H54 (cell line): ENCODE measurements around the gene MYO3B.

Experiments used
- DNase-seq: peaks from one replicate; pipeline ENCODE4 v3.0.0; 2011; ENCODE audit warnings: low spot score, mixed read lengths; ENCODE audit not compliant: insufficient read length
- FAIRE-seq: peaks from 3 replicates; lab custom pipeline; 2011; peaks lifted over from hg19 to GRCh38; lab: Jason Lieb, UNC
- POLR2A ChIP-seq: IDR thresholded peaks from 2 replicates; pipeline ENCODE4 v1.6.1; 2011; ENCODE audit warnings: low read depth, mild to moderate bottlenecking, low read length

The MYO3B gene

DNA sequence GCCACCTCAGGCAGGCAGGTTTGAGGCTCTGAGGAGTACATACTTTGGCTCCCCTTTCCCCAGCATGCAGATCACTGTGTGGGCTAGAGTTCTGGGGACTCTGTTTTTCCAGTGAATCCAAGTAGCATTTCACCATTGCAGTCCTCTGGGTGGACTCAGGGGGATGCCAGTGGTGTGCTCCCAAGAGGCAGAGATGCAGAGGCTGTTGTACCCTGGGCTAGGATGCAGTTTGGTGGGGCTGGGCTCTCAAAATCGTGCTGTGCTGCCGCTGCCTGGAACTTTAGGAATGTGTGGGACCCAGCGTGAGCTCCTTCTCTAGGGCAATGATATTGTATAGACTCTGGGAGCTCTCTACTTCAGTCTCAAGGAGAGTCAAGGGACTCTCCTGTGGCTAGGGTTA is 104.9 kb downstream of the MYO3B start:
- no peak for DNase-seq
- FAIRE-seq: no peak

DNA sequence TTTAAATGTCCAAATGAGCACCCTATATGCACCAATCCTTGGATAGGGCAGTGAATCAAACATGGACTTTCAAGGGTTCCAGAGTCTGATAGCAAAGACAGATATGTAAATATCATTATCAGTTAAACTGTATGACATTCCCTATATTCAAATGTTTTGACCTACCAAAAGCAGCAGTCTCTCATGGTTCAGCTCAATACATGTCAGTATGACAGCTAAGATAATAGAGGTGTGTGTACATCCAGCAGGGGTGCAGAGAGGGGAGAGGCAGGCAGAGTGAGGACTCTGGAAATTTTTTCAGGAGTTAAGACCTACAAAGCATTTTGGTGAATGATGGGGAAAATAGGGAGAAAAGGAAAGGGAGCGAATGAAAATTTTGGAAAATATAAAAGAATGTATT is 106.3 kb downstream of the MYO3B start:
- DNase-seq (no peak), FAIRE-seq (no peak)
- TF ChIP-seq POLR2A: no peak

More for the DNA sequence above, 104.9 kb downstream of the MYO3B start:
- TF ChIP-seq POLR2A: no peak

DNA sequence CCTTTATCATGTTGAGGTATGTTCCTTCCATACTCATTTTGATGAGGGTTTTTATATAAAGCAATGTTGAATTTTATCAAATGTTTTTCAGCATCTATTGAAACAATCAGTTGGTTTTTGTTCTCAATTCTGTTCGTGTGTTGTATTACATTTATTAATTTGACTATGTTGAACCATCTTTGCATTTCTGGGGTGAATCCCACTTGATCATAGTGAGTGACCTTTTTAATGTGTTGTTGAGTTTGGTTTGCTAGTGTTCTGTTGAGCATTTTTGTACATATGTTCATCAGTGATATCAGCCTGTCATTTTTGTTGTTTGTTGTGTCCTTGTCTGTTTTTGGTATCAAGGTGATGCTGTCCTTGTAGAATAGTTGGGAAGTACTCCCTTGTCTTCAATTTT is 110.9 kb downstream of the MYO3B start:
- TF ChIP-seq POLR2A: no peak
- FAIRE-seq (no peak), DNase-seq (no peak)

DNA sequence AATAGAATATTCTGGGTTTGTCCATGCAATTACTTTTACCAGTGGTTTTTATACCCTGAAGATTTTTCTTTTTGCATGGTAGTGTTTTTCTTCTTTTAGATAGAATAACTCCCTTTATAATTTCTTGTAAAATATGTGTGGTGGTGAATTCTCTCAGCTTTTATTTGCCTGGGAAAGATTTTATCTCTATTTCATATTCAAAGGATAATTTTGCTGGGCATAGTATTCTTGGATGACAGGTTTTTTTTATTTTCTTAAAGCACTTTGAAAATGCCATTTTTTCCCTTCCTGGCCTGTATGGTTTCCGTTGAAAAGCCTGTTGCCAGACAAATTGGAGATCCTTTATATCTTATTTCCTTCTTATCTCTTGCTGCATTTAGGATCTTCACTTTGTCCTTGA is 113.5 kb downstream of the MYO3B start:
- TF ChIP-seq POLR2A: no peak
- FAIRE-seq (no peak), DNase-seq (no peak)

DNA sequence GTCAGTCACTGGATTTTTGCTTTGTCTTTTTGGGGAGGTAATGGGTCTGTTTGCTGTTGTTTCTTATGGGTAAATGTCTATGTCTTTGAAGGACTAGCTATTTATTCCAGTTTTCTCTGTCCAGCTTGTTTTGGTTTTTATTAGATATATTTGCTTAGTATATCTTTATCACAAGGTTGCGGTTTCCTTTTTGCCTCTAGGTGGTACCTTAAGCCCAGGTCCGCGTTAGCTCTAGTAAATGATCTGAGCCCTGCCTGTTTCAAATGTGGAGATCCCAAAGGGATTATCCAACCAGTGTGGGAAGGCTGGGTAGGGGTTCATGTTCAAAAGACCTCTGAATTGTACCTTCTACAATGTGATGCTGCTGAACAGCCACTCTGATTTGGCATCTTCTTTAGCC is 114.5 kb downstream of the MYO3B start:
- DNase-seq (no peak), FAIRE-seq (no peak)
- TF ChIP-seq POLR2A: no peak

DNA sequence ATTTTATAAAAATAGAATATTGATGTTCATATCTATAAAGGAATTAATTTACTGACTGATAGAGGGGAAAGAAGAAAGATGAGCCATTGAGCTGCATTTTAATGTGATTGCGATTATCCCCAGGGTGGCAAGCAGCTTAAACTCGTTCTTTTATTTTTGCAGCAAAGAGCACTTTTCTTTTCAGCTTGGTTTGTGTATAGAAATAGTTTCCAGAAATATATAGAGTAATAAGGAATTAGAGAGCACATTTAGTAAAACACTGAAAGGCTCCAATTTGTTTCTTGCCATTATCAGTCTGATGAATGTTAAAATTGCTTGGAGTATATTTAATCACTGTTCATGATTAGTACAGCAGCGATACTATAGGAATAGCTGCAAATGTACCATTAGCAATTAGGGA is 119.5 kb downstream of the MYO3B start:
- no peak for FAIRE-seq

GRCh38 chr2:170298115-170298514 is 120.2 kb downstream of the MYO3B start:
- no peak for TF ChIP-seq POLR2A
- FAIRE-seq (no peak), DNase-seq (no peak)

More for the DNA sequence above, 119.5 kb downstream of the MYO3B start:
- no peak for DNase-seq
- no peak for TF ChIP-seq POLR2A

DNA sequence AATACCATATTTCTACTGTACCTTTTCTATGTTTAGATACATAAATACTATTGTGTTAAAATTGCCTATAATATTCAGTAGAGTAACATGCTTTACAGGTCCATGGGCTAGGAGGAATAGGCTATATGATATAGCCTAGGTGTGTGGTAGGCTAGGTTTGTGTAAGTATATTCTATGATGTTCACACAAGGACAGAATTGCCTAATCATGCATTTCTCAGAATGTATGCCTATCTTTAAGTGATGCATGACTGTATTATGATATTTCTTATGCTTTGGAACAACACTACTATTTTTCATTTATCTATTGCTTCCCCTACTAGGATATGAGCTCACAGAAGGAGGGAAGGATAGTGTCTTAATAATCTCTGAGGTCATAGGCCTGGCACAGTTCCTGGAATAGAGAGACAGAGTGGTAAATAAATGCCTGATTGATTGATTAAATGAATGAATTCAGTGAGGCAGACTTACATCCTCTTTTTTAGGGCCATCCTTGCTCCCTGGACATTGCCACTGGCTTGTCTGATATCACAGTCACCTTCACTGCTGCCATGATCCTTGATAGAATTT is 121.0 kb downstream of the MYO3B start:
- DNase-seq (no peak), FAIRE-seq (no peak)
- no peak for TF ChIP-seq POLR2A

- TF ChIP-seq POLR2A: no peak
- FAIRE-seq: no peak
- no peak for DNase-seq
Measured at GRCh38 chr2:170300993-170301392, 123.0 kb downstream of the MYO3B start.

- no peak for TF ChIP-seq POLR2A
- FAIRE-seq: no peak
Measured at GRCh38 chr2:170301626-170302025, 123.7 kb downstream of the MYO3B start.

GRCh38 chr2:170305711-170306110 is 127.8 kb downstream of the MYO3B start:
- FAIRE-seq: no peak
- no peak for DNase-seq
- TF ChIP-seq POLR2A: no peak

More at GRCh38 chr2:170301626-170302025, 123.7 kb downstream of the MYO3B start:
- no peak for DNase-seq

DNA sequence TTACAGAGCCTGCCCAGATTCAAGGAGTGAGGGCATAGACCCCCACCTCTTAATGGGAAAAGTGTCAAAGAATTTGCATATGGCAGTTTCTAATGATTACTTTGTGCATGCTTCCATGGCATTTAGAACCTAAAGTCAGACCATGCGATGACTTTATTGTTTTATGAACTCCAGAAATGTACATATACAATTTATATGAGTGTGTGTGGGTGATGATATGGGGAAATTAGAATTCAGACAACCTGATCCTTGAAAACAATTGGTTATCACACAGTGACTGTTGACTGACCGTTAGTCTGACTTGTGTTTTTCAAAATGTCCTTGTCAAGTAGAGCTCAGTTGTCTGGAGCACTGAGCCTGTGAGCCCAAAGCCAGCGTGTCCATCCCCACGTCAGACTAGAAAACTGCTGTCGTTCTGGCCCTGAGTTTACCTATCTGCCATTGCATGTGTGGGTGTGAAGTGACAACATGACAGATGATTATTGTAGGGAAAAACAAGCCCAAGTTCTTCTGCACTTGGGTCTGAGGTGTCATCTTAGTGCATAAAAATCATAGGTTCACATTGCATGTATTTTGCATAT is 128.4 kb downstream of the MYO3B start:
- DNase-seq (no peak), FAIRE-seq (no peak)
- no peak for TF ChIP-seq POLR2A

DNA sequence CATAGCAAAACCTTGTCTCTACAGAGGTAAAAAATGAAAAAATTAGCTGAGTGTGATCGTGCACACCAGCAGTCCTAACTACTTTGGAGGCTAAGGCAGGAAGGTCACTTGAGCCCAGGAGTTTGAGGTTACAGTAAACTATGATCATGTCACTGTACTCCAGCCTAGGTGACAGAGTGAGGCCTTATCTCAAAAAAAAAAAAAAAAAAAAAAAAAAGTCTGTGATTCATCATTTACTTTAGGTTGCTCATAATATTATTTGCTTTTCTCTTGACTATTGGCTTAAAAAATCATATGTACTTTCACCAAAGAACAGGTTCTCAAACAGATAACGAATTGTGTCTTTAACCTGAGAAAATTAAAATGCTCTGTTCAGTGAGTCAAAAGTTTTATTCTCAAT is 129.1 kb downstream of the MYO3B start:
- DNase-seq (no peak), FAIRE-seq (no peak)
- no peak for TF ChIP-seq POLR2A

- DNase-seq (no peak), FAIRE-seq (no peak)
- no peak for TF ChIP-seq POLR2A
Measured at GRCh38 chr2:170307555-170308351, 129.8 kb downstream of the MYO3B start.
